NCI-H2081 treated with DMSO at 0.1 percent for 48 hours (cell line): ENCODE measurements around the gene TMEM129.

Source experiments
- DNase-seq: peaks from one replicate; lab custom pipeline; 2025; lab: John Stamatoyannopoulos, UW

TMEM129 gene

GRCh38 chr4:1757836-1758235, 36.7 kb upstream of the TMEM129 start:
- DNase-seq: no peak

DNA sequence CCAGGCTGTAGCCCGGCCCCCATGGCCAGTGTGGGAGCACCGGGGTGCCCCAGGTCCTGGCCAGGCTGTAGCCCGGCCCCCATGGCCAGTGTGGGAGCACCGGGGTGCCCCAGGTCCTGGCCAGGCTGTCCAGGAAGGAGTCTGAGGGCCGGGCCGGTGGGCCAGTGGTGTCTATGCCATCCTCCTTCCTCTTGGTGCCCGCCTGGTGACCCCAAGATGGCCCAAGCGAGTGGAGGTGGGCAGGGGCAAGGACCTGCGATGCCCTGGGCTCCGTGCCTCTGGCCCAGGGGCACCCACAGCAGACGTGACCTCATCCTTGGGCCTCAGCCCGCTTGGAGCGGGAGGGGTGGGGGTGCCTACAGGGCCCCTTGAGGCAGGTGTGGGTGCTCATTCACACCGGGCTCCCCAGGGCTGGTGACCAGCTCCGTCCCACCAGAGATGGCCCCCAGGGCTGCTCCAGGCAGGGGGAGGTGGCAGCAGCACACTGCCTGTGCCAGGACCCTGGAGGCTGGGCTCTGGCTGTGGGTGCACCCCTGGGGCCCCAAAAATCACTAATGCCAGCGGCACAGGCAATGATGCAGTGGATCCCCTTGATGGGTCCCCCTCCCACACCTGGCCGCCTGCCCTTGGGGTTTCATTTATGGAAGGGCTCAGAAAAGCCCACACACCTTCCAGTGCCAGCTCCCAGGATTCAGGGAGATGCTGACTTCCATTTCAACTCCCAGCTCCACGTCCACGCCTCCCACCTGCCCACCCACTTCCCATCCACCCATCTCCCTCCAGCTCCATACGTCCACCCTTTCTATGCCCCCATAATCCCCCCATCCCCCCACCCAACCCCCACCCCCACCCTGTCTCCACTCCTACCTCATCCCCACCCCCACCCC, 36.0 kb upstream of the TMEM129 start:
- no peak for DNase-seq

DNA sequence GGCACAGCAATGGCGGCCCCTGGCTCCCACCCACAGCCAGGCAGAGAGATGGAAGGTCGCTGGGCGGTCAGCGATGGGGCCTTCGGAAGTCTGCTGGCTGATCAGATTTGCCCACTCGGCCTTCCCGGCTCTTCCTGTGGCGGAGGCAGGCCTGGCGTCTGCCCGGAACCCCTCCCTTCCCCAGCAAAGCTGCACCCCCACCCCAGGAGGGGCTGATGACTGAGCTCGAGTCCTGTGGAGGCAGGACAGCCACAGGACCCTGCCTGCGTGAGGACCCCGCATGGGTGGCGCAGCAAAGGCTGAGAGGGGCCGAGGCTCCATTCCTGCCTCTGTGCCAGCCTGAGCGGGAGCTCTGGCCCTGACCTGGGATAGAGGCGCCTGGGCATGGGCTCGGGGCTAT, 35.0 kb upstream of the TMEM129 start:
- DNase-seq: no peak

DNA sequence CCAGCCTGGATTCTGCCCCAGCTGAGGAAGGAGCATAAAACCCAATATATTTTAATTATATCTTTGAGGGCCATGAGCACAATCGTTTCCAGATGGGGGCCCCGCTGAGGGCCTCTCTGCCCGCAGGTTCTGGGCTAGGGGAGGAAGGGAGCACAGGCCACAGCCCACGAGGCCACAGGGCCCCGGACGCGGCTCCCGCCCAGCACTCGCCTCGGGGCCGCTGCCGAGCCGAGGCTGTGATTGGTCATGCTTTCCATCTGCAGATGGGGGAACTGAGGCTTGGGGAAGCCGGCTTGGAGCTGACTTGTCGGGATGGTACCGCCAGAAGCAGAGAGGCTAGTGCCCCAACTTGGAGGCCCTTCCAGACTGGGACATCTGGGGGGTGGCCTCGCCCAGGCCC, 34.2 kb upstream of the TMEM129 start:
- no peak for DNase-seq

DNA sequence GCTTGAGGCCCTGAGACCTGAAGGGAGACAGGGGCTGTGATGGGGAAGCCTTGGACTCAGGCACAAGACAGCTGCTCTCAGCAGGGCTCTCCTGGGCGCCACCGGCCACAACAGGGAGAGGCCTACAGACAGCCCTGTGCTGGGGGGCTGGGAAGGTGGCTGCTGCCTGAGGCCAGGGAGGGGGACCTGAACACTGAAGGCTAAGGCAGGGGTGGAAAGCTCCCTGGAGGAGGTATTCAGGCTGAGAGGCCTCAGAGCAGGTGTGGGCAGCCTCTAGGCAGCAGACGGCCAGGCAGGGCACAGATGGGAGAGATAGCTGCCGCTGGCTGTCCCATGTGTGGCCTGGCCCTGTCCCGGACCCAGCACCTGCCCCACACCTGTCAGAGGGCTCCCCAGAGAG, 33.2 kb upstream of the TMEM129 start:
- DNase-seq: no peak

DNA sequence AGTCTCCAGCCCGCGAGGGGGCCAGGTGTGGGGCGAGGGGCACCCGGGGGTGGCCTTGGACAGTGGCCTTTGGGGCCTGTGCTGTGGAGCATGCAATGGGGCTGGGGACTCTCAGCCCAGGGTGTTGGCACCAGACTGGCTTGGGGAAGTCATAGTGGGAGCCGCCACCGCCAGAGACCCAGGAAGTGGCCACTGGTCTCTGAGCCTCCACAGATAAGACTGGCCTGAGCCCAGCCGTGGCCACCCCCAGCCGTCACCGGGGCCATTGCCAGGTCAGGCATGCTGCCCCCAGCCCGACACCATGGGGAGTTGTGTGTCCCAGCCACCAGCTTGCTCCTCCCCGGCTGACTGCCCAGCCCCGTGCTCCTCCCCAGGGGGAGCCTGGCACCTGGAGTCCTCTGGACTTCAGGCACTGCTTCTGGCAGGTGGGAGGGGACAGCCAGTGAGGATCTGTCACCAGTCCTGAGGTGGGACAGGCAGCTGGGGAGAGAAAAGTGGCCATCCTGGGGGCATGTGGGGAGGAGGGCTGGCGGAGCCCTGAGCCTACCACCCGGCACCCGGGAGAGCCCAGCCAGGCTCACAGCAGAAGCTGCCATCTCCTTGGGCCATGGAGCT, 32.7 kb upstream of the TMEM129 start:
- DNase-seq: no peak

GRCh38 chr4:1753294-1753696, 32.2 kb upstream of the TMEM129 start:
- DNase-seq: no peak

DNA sequence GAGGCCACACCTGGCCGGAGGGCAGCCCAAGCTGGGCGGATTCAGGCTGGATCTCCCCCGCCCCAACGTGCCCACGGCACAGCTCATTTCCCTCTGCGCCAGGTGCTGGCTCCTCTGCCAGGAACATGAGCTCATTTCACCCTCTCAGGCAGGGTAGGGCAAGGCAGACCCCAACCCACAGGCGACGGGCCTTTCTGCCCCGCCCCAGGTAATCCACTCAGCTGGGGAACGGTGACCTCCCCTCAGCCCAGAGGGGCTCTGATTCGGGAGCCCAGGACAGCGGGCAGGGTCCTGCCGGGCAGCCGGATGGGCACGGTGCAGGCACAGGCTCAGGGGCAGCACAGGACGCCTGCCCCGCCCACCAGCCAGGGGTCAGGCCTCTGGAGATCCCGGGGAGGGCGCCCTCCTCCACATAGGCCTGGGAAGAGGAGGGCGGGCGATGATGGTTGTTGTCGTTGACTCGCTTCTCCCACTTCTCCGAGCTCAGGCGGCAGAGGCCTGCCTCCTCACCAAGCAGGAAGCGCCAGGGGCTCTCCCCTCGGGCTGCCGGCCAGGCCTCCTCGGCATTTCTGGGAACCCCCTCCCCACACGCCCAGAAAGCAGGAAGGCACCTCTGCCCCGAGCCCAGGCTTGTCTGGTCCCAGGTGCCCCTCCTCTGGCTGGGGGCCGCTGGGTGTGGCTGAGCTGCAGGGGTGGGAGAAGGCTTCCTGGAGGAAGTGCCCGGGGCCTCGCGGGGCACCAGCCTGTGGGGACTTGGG, 31.3 kb upstream of the TMEM129 start:
- DNase-seq: no peak

DNA sequence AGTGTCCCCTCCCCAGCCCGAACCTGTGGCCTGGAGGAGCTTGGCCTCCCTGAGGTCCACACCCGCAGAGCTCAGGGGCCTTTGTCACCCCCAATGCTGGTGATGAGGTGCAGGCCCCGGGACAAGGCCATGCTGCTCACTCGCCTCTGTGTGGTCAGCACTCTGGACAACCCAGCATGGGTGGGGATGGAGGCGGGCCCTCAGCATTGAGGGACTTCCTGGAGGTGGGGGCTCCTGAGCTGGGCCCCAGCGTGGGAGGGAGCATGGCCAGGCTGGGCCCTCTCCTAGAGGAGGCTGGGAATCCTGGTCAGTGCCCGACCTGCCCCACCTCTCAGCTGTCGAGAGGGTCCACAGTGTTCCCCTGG, 30.8 kb upstream of the TMEM129 start:
- no peak for DNase-seq

- DNase-seq: no peak
These were observed 30.2 kb upstream of the TMEM129 start for GRCh38 chr4:1751155-1751918.

DNA sequence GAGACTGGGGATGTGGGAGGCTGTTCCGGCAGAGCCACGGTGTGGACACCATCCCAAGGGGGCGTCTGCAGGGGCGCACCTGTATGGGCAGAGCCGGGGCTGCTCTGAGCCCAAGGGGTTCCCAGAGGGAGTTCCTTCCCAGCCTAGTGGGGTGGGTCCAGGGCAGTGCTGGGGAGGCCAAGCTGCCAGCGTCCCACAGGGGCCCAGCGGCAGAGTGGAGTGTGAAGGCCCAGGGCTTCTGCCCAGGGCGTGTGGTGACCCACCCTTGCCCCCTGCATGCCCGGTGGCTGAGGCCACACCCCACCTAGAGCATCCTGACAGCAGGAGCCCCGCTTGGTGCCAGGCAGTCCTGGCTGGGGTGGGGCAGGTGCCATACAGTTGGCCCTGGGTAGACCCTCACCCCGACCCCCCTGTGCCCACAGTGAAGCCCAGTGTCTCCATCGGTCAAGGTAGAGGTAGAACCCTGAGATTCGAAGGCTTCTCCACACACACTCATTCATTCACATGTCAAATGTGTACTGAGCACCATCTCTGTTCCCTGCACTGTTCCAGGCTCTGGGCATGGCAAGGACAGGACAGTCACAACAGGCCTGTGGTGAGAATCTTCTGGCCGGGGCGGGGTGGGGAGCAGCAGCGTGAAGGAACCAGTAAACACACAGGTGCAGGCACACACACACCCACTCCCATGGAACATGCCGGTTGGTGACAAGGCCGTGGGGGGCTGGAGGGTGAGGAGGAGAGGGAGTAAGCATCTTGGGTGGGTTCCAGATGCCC, 29.4 kb upstream of the TMEM129 start:
- DNase-seq: no peak

DNA sequence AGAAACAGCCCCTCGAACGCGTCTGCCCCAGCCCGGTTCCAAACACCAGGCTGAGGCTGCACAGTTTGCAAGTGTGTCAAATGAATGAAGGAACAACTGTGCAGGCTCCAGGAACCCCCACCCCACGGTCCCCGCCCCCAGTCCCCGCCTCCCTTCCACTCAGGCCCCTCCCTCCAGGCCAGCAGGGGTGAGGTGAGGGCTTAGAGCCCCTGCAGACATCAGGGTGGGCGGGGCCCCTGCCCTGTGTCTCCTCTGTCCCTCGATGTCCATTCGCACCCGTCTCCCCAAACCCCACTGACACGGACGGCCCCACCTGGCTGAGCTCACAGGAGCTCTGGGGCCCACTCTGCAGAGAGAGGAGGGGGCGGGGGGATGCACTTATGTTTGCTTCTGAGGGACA, 28.7 kb upstream of the TMEM129 start:
- DNase-seq: no peak

DNA sequence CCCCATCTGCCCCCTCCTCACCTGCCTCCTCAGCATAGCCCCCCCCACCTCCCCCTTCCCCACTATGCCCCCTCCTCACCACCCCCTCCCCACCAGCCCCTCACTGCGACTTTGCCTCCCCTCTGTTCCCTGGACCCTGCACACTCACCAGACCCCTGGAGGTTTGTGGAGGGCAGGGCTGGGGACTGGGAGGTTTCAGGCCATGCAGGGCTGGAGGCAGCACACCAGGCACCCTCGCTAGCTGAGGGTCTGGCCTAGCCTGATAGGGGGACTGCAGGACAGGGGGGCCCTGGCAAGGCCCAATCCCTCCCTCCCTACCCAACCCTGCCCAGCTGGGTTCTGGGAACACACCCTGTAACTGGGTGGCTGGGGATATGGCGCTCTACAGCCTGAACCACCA, 28.2 kb upstream of the TMEM129 start:
- DNase-seq: no peak

DNA sequence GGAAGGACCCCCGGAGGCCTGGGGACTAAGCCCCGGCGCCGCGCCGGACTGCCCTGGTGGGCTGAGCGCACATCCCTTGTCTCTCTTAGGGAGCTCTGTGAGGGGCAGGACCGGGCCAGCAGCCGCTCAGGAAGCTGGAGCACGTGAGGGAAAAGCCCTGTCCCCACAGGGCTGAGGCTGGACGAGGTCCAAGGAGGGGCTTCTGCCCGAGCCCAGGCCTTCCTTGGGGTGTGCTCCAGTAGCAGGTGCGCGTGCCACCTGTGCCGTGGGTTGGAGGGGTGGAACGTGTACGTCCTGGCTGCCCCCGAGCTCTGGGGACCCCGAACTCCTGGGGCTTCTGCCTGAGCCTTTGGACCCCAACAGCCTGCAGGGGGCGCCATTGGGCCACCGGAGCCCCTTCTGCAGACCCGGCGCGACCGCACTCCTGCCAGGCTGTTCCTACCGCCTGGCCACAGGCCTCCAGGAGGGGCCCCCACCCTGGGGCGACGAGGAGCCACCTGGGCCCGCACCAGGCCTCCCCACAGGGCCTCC, 27.4 kb upstream of the TMEM129 start:
- DNase-seq: no peak

DNA sequence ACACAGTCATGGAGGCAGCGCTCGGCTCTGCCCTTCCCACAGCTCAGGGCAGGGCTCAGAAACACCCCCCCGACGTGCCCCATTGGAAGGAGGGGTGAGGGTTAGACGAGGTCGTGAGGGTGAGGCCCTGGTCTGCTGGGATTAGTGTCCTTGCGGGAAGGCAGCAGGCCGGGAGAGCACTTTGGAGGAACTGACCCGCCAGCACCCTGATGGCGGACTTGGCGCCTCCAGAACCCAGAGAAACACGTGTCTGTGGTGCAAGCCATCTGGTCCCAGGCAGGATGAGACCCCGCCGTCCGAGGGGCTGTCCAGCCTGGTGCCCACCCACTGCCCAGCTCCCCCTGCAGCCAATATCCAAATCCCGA, 26.5 kb upstream of the TMEM129 start:
- DNase-seq: no peak

DNA sequence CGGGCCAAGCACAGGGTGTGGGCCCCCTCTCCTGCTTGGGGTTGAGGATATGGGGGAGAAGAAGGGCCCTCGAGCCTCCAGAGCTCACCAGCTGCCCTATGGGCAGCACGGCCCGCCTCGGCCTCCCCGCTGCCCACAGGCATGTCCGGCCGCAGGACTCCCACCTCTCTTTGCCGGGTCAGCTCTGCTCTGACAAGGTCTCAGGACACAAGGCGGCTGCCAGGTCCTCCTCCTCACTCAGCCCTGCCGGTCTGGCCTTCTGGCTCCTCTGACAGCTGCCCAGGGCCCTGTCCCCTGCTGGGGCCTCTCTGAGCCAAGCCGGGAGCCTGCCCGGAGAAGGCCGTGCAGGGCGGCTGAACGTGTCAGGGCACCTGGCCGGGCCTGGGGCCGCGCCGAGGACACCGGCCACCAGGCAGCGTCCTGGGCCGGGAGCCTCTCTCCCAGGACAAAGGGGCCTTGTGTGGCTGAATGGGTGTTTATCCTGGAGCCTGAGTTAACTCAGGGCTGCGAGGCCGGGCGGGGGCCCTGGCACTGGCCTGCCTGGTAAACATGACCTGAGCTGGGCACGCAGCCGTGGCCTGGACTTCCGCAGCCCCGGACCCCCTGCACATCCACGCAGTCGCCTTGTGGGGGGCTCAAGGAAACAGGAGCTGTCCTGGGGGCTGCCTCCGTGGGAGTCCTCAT, 25.9 kb upstream of the TMEM129 start:
- DNase-seq: no peak

GRCh38 chr4:1746265-1746691, 25.2 kb upstream of the TMEM129 start:
- no peak for DNase-seq

GRCh38 chr4:1745697-1746096, 24.6 kb upstream of the TMEM129 start:
- no peak for DNase-seq

DNA sequence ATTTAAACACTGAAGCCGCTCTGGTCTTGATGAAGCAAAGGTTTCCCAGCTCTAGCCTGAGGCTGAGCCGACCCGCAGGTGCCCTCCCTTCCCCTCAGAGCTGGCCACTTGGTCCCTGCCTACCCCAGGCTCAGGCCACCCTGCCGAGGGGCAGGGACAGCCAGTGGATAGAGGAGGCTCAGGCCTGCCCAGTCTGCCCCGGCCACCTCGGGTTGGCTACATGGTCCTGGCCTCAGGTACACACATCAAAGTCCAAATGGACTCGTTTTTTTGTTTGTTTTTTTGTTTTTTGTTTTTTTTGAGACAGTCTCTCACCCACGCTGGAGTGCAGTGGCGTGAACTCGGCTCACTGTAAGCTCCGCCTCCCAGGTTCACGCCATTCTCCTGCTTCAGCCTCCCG, 24.0 kb upstream of the TMEM129 start:
- DNase-seq: no peak

DNA sequence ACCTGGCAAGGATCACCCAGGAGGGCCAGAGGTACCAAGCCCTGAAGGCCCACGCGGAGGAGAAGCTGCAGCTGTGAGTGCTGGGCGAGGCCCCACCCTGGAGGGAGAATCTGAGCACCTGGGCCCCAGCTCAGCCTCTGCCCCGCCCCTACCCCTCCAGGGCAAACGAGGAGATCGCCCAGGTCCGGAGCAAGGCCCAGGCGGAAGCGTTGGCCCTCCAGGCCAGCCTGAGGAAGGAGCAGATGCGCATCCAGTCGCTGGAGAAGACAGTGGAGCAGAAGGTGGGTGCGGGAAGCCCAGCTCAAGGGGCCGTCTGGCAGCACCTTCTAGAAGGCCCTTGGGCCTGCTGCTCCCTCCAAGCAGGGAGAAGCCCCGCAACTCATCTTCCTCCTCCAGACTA, 23.4 kb upstream of the TMEM129 start:
- no peak for DNase-seq

DNA sequence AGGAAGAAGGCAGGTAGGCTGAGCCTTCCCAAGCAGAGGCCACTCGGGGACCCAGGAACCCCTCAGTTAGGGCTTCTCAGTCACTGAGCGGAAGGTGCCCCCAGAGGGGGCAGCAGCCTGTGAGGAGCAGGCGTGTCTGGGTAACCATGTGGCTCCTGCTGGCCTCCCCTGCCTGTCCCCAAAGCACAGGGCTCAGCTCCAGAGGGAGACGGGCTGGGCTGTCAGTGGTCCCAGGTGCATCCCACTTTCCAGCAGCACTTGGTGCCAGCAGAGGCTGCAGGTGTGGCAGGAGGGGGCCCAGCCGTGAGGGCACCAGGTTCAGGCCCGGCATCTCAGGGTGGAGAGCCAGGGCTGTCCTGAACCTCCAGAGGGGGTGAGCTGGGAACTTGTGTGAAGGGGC, 22.9 kb upstream of the TMEM129 start:
- DNase-seq: no peak
